Upper lobe of left lung (tissue), 6 donors: ENCODE measurements around the gene STK11IP. TPM values are rescaled to one million over a fixed set of nuclear protein-coding genes. Genes with fewer than 3 reads are reported as not detected.

Source experiments
- ATAC-seq, 2 donors: fragments of 200-7000 bp; cut with Tn5 transposase; one replicate each; pipeline ENCODE4 v1.9.1; 2022; ENCODE audit warnings: mild to moderate bottlenecking in 2 of 2, moderate library complexity in 2 of 2; ENCODE audit not compliant: low FRiP score in 2 of 2
- DNase-seq, 2 donors: peaks; one replicate each; pipeline ENCODE4 v3.0.0-alpha.2; 2019 to 2020
- H3K27ac ChIP-seq, 4 donors: fragments of 200-600 bp; sonication (generic); one replicate each; pipeline ENCODE4 v1.5.1; 2016 to 2019
- H3K27me3 ChIP-seq, 4 donors: fragments of 200-600 bp; sonication (generic); one replicate each; pipeline ENCODE4 v1.5.1; 2017 to 2019
- H3K36me3 ChIP-seq, 4 donors: fragments of 200-600 bp; sonication (generic); one replicate each; pipeline ENCODE4 v1.5.1; 2016 to 2019
- H3K4me1 ChIP-seq, 4 donors: fragments of 200-600 bp; sonication (generic); one replicate each; pipeline ENCODE4 v1.5.1; 2018 to 2019
- H3K4me3 ChIP-seq, 4 donors: fragments of 200-600 bp; sonication (generic); one replicate each; pipeline ENCODE4 v1.5.1; 2017 to 2019; ENCODE audit warnings: mild to moderate bottlenecking in 2 of 4, moderate library complexity in 1 of 4
- H3K9me3 ChIP-seq, 4 donors: fragments of 200-600 bp; sonication (generic); one replicate each; pipeline ENCODE4 v1.5.1; 2018 to 2019
- EP300 ChIP-seq, 4 donors: sonication (generic); formaldehyde crosslinking; IDR thresholded peaks; one replicate each; pipeline ENCODE4 v1.5.1; 2017; ENCODE audit warnings: antibody characterized with exemption in 4 of 4, control low read depth in 2 of 4
- POLR2A ChIP-seq, 4 donors: fragments of 450-650 bp; IDR thresholded peaks; one replicate each; pipeline ENCODE4 v1.5.1; 2016 to 2017; ENCODE audit warnings: antibody characterized with exemption in 4 of 4, mild to moderate bottlenecking in 2 of 4
- POLR2AphosphoS5 ChIP-seq, 2 donors: sonication (generic); formaldehyde crosslinking; IDR thresholded peaks; one replicate each; pipeline ENCODE4 v1.5.1; 2017; ENCODE audit warnings: antibody characterized with exemption in 2 of 2
- WGBS, 2 donors: methylation state at CpG; one replicate each; pipeline ENCODE4 v1.1.5; 2017 to 2018; 5-methylcytosine and 5-hydroxymethylcytosine counted together
- total RNA-seq, 6 donors: library from RNA; depleted of rRNA in 4 of 6; stranded (reverse); fragments of >200 nt in 4 of 6; gene quantifications; one replicate each; pipeline versions ENCODE4 v1.1.0 to v1.2.1, GENCODE V29; 2016 to 2021
- TF ChIP-seq, protein P1 (sequence below), 6 experiments: fragments of 450-650 bp in 4 of 6; fragments of 200-600 bp in 2 of 6; sonication (generic) in 2 of 6; IDR thresholded peaks; one replicate each; pipeline ENCODE4 v1.5.1; 2016 to 2019; ENCODE audit warnings: antibody characterized with exemption in 6 of 6
- donor health status: DM: no; HTN: no; CAD: no; lungs with moderate emphysema.
- donor health status: DM: no; HTN: yes; CAD: no; lungs with severe emphysema.

The STK11IP gene
- total RNA-seq, 6 donors from 2014 or later = 16.0 to 77.5 (median 35.6) TPM

DNA sequence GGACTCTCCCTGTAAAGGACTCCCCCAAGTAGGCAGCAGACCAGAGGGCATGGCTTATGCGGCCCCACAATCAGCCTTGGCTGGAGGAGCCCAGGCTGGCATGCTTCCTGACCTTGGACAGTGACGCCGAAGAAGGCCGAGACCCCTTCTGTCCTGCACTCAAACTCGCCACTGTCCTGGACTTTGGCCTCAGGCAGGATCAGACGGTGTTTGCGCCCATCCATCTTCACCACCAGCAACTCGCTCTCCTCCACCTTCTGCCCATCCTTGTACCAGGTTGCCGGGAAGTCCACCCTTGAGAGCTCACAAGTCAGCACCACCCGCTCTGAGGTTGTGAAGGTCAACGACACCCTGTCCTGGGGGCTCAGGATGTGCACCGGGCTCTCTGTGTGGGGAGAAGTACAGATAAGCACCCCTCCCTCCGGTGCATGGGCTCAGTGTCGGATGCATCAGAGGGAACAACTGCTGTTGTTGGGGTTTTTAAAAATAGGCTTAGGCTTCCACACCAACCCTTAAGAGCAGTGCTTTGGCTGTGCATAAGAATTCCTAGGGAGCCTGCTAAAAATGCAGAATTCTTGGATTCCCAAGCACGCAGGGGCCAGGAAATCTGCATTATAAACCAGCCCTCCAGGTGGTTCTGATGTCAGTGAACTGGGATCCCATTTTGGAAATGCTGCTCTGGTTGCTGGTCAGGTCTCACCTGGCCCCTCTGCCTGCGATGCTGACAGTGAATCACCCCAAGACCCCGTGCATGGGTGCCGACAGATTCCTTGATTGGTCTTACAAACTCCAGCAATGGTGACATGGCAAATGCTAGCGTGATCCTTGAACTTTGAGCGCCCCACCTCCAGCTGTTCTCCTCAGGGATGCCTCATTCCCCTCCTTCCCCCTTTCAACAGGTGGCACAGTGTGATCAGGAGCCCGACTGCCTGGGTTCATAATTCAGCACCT is 32.3 kb upstream of the STK11IP start:
- Histone ChIP-seq H3K4me1 (peaks cover 3 to 12% (median 8%) of the 10 kb centered on the region in 4 donors), H3K9me3 (no peaks in the 10 kb centered on the region), H3K4me3 (no peak overlapping the region), H3K36me3 (peaks cover 0 to 13% (median 3%) of the 10 kb centered on the region in 4 donors), H3K27me3 (no peaks in the 10 kb centered on the region), H3K27ac (no peak overlapping the region)
- ATAC-seq = no peak
- 86 to 89% methylated on average over 19 to 21 of the region's 21 CpGs for WGBS, 2 donors
- DNase-seq = no peak
- TF ChIP-seq POLR2A (IDR thresholded peaks at IDR 0.05) (no peak), EP300 (IDR thresholded peaks at IDR 0.05) (no peak), POLR2AphosphoS5 (IDR thresholded peaks at IDR 0.05) (no peak)
- TF ChIP-seq, protein P1, sequence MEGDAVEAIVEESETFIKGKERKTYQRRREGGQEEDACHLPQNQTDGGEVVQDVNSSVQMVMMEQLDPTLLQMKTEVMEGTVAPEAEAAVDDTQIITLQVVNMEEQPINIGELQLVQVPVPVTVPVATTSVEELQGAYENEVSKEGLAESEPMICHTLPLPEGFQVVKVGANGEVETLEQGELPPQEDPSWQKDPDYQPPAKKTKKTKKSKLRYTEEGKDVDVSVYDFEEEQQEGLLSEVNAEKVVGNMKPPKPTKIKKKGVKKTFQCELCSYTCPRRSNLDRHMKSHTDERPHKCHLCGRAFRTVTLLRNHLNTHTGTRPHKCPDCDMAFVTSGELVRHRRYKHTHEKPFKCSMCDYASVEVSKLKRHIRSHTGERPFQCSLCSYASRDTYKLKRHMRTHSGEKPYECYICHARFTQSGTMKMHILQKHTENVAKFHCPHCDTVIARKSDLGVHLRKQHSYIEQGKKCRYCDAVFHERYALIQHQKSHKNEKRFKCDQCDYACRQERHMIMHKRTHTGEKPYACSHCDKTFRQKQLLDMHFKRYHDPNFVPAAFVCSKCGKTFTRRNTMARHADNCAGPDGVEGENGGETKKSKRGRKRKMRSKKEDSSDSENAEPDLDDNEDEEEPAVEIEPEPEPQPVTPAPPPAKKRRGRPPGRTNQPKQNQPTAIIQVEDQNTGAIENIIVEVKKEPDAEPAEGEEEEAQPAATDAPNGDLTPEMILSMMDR (IDR thresholded peaks at IDR 0.05) = no peak

DNA sequence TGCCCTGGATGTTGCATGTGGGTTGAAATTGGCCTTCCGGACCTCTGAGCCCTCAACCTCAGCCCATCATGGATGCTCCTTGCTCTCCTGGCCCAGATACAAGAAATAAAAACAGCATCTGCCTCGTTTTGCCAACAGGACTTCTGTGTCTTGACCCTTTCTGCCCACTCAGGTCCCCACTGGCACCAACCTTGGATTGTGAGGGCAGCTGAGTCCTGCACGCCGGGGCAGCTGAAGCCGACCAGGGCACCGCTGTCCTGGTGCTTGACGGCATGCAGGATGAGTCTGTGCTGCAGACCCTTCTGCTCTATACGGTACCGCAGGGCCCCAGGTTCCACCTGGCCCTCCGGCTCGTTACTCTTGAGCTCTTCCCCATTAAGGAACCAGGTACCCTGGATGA is 31.0 kb upstream of the STK11IP start:
- no peak for TF ChIP-seq POLR2A (IDR thresholded peaks at IDR 0.05)
- no peak for TF ChIP-seq EP300 (IDR thresholded peaks at IDR 0.05)
- TF ChIP-seq, protein P1 (IDR thresholded peaks at IDR 0.05) = no peak
- no peak for TF ChIP-seq POLR2AphosphoS5 (IDR thresholded peaks at IDR 0.05)
- H3K36me3 ChIP-seq = peaks cover 0 to 13% (median 3%) of the 10 kb centered on the region in 4 donors
- H3K4me3 ChIP-seq = no peak overlapping the region

DNA sequence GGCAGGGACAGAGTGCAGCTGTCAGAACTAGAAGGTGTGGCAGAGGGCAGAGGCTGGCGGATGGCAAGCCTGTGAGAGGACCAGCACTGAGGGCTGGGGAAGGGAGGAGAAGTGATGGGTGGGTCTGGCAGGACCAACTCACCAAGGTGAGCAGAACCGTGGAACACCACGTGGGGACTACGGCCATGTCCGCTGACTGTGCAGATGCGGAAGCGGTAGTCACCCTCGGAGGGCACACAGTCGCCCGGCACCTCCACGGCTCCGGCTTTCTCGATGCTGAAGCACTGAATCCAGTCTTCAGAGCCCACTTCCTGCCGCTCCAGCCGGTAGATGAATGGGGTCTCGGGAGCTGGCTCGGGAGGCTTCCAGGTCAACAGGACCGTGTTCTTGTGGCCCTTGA is 30.5 kb upstream of the STK11IP start:
- H3K36me3 ChIP-seq = peaks cover 0 to 13% (median 3%) of the 10 kb centered on the region in 4 donors
- 93 to 96% methylated on average over 7 to 11 of the region's 18 CpGs for WGBS, 2 donors

More for the DNA sequence above, 31.0 kb upstream of the STK11IP start:
- no peak overlapping the region for H3K27ac ChIP-seq
- H3K9me3 ChIP-seq = no peaks in the 10 kb centered on the region
- no peak for ATAC-seq
- WGBS, 2 donors = 81 to 96% methylated on average over 2 to 9 of the region's 11 CpGs
- DNase-seq = peak in 1 of 2 donors; percentile 49
- peaks cover 0 to 4% (median 0%) of the 10 kb centered on the region in 4 donors for H3K27me3 ChIP-seq
- H3K4me1 ChIP-seq = peaks cover 0 to 21% (median 10%) of the 10 kb centered on the region in 4 donors

DNA sequence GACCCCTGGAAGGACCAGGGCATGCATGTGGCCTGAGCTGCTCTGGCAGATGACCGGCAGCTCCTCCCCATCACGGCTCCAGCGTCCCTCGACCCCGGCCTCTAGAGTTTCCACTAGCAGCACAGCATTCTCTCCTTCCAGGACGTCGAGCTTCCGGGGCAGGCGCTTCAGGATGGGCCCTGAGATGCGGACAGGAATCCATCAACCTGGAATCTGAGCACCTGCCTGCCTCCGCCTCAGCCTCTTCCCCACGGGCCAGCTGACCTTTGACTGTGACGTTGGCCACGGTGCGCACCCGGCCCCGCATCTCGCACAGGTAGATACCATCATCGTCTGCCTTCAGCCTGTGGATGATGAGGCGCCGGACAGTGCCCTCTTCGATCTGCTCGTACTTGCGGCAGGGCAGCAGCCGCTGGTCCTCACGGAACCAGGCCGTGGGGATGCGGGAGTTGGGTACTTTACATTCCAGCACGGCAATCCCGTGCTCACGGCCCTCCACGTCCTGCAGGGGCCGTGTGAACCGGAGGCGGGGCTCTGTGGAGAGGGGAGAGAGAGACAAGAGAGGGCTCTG is 29.8 kb upstream of the STK11IP start:
- 91 to 96% methylated on average over 19 to 35 of the region's 35 CpGs for WGBS, 2 donors
- H3K4me3 ChIP-seq = no peak overlapping the region
- H3K36me3 ChIP-seq = peaks cover 0 to 6% (median 2%) of the 10 kb centered on the region in 4 donors
- peaks cover 0 to 4% (median 0%) of the 10 kb centered on the region in 4 donors for H3K27me3 ChIP-seq
- no peak overlapping the region for H3K27ac ChIP-seq
- peak in 1 of 2 donors; percentile 61 for DNase-seq
- no peak for TF ChIP-seq POLR2AphosphoS5 (IDR thresholded peaks at IDR 0.05)
- TF ChIP-seq EP300 (IDR thresholded peaks at IDR 0.05) = no peak
- no peak for TF ChIP-seq POLR2A (IDR thresholded peaks at IDR 0.05)
- TF ChIP-seq, protein P1 (IDR thresholded peaks at IDR 0.05) = no peak
- H3K9me3 ChIP-seq = no peaks in the 10 kb centered on the region
- H3K4me1 ChIP-seq = peaks cover 0 to 24% (median 12%) of the 10 kb centered on the region in 4 donors
- ATAC-seq = no peak

More for the DNA sequence above, 30.5 kb upstream of the STK11IP start:
- peaks cover 0 to 24% (median 12%) of the 10 kb centered on the region in 4 donors for H3K4me1 ChIP-seq
- H3K4me3 ChIP-seq = no peak overlapping the region
- H3K27ac ChIP-seq = no peak overlapping the region
- no peak for ATAC-seq
- peak in 1 of 2 donors; percentile 60 for DNase-seq
- peaks cover 0 to 4% (median 0%) of the 10 kb centered on the region in 4 donors for H3K27me3 ChIP-seq
- no peaks in the 10 kb centered on the region for H3K9me3 ChIP-seq
- TF ChIP-seq POLR2AphosphoS5 (IDR thresholded peaks at IDR 0.05) (no peak), EP300 (IDR thresholded peaks at IDR 0.05) (no peak), POLR2A (IDR thresholded peaks at IDR 0.05) (no peak)
- TF ChIP-seq, protein P1 (IDR thresholded peaks at IDR 0.05) = no peak
